Gastrocnemius medialis (tissue), 4 donors: ENCODE results near the gene APBA3. TPM values are rescaled to one million over a fixed set of nuclear protein-coding genes. Genes with fewer than 3 reads are reported as not detected.

Experiments
- ATAC-seq, 2 donors: fragments of 150-250 bp; one replicate each; pipeline ENCODE4 v1.9.1; 2016
- DNase-seq, 2 donors: peaks; one replicate each; pipeline ENCODE4 v3.0.0-alpha.2; 2019
- H3K27ac ChIP-seq, 4 donors: fragments of 200-600 bp; sonication (generic); 1 replicate in 1 of 4; 2 replicates in 3 of 4; pipeline ENCODE4 v1.5.1; 2016 to 2018; ENCODE audit warnings: mild to moderate bottlenecking in 2 of 4, moderate library complexity in 1 of 4
- H3K27me3 ChIP-seq, 3 donors: fragments of 200-600 bp; sonication (generic) in 2 of 3; 1 replicate in 1 of 3; 2 replicates in 2 of 3; pipeline versions ENCODE4 v1.5.1 to v1.6.0; 2016 to 2019; ENCODE audit warnings: mild to moderate bottlenecking in 1 of 3, moderate library complexity in 1 of 3
- H3K36me3 ChIP-seq, 2 donors: fragments of 200-600 bp; sonication (generic) in 1 of 2; one replicate each; pipeline ENCODE4 v1.5.1; 2017 to 2018
- H3K4me1 ChIP-seq, 2 donors: fragments of 200-600 bp; sonication (generic) in 1 of 2; one replicate each; pipeline ENCODE4 v1.5.1; 2016 to 2017; ENCODE audit warnings: mild to moderate bottlenecking in 2 of 2
- H3K4me3 ChIP-seq, 4 donors: fragments of 200-600 bp; sonication (generic) in 3 of 4; 1 replicate in 1 of 4; 2 replicates in 3 of 4; pipeline ENCODE4 v1.5.1; 2016 to 2019; ENCODE audit warnings: mild to moderate bottlenecking in 2 of 4
- H3K9me3 ChIP-seq, 3 donors: fragments of 200-600 bp; sonication (generic) in 2 of 3; 1 replicate in 1 of 3; 2 replicates in 2 of 3; pipeline ENCODE4 v1.5.1; 2016 to 2019
- POLR2A ChIP-seq, 2 donors: fragments of 450-650 bp; IDR thresholded peaks; one replicate each; pipeline ENCODE4 v1.6.1; 2017; ENCODE audit warnings: antibody characterized with exemption in 2 of 2, mild to moderate bottlenecking in 2 of 2, moderate library complexity in 2 of 2
- in situ Hi-C, 4 donors: fragments of 200-750 bp; cut with MboI; loops; one replicate each; pipeline versions ENCODE4 v1.15.0 to v1.8.0; 2017; ENCODE audit warnings: low sequenced_read_pairs in 4 of 4
- intact Hi-C: fragments of 100-400 bp; cut with DNase I; formaldehyde crosslinking; loops from one replicate; pipeline ENCODE4 v1.15.1; 2023; ENCODE audit warnings: low total_unique reads
- total RNA-seq, 4 donors: library from RNA; depleted of rRNA; stranded (reverse); fragments of >200 nt; gene quantifications; one replicate each; pipeline versions ENCODE4 v1.1.0 to v1.2.3, GENCODE V29; 2016
- TF ChIP-seq, protein P1 (sequence below), 5 experiments: fragments of 450-650 bp in 3 of 5; fragments of 200-600 bp in 2 of 5; sonication (generic) in 2 of 5; IDR thresholded peaks in 4 of 5; conservative IDR thresholded peaks in 1 of 5; 1 replicate in 4 of 5; 2 replicates in 1 of 5; pipeline ENCODE4 v1.5.1; 2016 to 2019; ENCODE audit warnings: antibody characterized with exemption in 5 of 5, mild to moderate bottlenecking in 3 of 5, moderate library complexity in 3 of 5

Gene APBA3
- total RNA-seq, 4 donors from 2014 or later: 14.0 to 29.6 (median 27.4) TPM

DNA sequence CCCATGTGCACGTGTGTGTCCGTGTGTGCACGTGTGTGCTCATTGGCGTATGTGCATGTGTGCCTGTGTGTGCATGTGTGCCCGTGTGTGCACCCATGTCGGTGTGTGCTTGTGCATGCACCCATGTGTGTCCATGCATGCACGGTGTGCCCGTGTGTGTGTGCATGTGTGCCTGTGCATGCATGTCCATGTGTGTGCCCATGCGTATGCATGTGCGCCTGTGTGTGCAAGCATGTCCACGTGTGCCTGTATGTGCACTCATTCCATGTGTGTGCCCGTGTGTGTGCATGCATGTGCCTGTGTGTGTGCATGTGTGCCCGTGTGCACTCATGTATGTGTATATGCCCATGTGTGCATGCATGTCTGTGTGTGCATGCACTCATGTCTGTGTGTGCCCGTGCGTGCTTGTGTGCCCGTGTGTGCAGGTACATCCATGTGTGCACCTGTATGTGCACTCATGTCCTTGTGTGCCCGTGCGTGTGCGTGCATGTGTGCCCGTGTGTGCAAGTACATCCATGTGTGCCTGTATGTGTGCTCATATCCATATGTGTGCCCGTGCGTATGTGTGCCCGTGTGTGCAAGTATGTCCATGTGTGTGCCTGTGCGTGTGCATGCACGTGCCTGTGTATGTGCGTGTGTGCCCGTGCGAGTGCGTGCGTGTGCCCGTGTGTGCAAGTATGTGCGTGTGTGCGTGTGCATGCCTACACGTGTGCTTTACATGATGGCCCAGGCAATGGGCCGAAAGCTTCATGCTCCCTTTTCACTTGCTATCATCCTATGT, 46.3 kb upstream of the APBA3 start:
- in situ Hi-C loops (no loop called here), intact Hi-C loops (no loop called here)
- Histone ChIP-seq H3K4me3 (no peak overlapping the region), H3K9me3 (no peaks in the 10 kb centered on the region), H3K36me3 (no peaks in the 10 kb centered on the region), H3K27me3 (peaks cover 17 to 39% (median 35%) of the 10 kb centered on the region in 3 donors), H3K4me1 (no peaks in the 10 kb centered on the region), H3K27ac (no peak overlapping the region)
- TF ChIP-seq, protein P1, sequence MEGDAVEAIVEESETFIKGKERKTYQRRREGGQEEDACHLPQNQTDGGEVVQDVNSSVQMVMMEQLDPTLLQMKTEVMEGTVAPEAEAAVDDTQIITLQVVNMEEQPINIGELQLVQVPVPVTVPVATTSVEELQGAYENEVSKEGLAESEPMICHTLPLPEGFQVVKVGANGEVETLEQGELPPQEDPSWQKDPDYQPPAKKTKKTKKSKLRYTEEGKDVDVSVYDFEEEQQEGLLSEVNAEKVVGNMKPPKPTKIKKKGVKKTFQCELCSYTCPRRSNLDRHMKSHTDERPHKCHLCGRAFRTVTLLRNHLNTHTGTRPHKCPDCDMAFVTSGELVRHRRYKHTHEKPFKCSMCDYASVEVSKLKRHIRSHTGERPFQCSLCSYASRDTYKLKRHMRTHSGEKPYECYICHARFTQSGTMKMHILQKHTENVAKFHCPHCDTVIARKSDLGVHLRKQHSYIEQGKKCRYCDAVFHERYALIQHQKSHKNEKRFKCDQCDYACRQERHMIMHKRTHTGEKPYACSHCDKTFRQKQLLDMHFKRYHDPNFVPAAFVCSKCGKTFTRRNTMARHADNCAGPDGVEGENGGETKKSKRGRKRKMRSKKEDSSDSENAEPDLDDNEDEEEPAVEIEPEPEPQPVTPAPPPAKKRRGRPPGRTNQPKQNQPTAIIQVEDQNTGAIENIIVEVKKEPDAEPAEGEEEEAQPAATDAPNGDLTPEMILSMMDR (IDR thresholded peaks at IDR 0.05 in 4 of 5, conservative IDR thresholded peaks at IDR 0.05 in 1 of 5): no peak
- no peak for TF ChIP-seq POLR2A (IDR thresholded peaks at IDR 0.05)
- DNase-seq: no peak
- ATAC-seq: no peak

- Histone ChIP-seq H3K4me1 (no peaks in the 10 kb centered on the region), H3K4me3 (no peak overlapping the region), H3K9me3 (no peaks in the 10 kb centered on the region), H3K27me3 (peaks cover 21 to 41% (median 39%) of the 10 kb centered on the region in 3 donors), H3K27ac (no peak overlapping the region), H3K36me3 (no peaks in the 10 kb centered on the region)
- no peak for DNase-seq
- TF ChIP-seq, protein P1 (IDR thresholded peaks at IDR 0.05 in 4 of 5, conservative IDR thresholded peaks at IDR 0.05 in 1 of 5): no peak
- no peak for TF ChIP-seq POLR2A (IDR thresholded peaks at IDR 0.05)
- ATAC-seq: no peak
- in situ Hi-C loops: no loop called here
- intact Hi-C loops: no loop called here
Measured at GRCh38 chr19:3807131-3807480, 45.6 kb upstream of the APBA3 start.

DNA sequence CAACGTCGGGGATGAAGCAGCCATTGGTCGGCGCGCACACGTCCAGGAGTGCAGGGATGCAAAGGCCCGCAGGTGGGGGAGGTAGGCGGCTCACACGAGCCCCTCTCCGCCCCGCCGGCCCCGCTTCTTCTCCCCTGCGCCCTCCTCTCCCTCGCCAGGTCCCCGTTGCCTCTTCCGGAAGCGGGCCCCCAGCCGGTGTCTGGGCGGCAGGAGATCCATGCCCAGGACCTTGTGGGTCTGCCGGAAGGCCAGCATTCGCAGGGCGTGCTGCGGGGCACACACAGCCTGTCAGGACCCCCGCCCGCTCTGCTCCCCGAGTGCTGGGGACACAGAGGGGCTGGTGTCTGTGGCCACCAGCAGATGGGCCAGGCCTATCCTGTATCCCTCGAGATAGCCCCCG, 44.4 kb upstream of the APBA3 start:
- TF ChIP-seq, protein P1 (IDR thresholded peaks at IDR 0.05 in 4 of 5, conservative IDR thresholded peaks at IDR 0.05 in 1 of 5): no peak
- H3K27ac ChIP-seq: no peak overlapping the region
- no peak overlapping the region for H3K4me3 ChIP-seq
- H3K9me3 ChIP-seq: no peaks in the 10 kb centered on the region
- peaks cover 0 to 3% of the 10 kb centered on the region in 2 donors for H3K4me1 ChIP-seq
- ATAC-seq (no peak), DNase-seq (no peak)
- H3K27me3 ChIP-seq: peaks cover 28 to 45% (median 44%) of the 10 kb centered on the region in 3 donors
- H3K36me3 ChIP-seq: no peaks in the 10 kb centered on the region
- in situ Hi-C loops (no loop called here), intact Hi-C loops (no loop called here)

DNA sequence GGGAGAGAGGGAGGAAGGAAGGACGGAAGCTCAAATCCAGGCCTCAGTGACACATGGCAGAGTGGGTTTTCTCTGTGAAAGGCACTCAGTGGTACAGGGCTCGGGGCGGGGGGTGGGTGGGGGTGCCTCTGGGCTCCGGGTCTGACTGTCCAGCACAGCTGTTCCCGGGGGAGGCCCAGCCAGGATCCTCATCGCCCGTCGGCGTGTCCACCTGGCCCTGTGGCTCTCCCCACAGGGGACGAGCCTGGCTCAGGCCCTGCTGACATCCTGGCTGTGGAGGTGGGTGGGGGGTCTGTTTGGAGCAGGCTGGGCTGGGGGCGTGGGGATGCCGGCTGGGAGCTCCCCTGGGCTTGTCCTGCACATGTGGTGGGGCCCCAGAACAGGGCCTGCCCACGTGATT, 42.9 kb upstream of the APBA3 start:
- intact Hi-C loops (no loop called here), in situ Hi-C loops (no loop called here)
- Histone ChIP-seq H3K36me3 (no peaks in the 10 kb centered on the region), H3K9me3 (no peaks in the 10 kb centered on the region), H3K4me1 (peaks cover 0 to 3% of the 10 kb centered on the region in 2 donors), H3K27ac (no peak overlapping the region), H3K4me3 (no peak overlapping the region), H3K27me3 (peaks cover 39 to 55% (median 52%) of the 10 kb centered on the region in 3 donors)
- TF ChIP-seq, protein P1 (IDR thresholded peaks at IDR 0.05 in 4 of 5, conservative IDR thresholded peaks at IDR 0.05 in 1 of 5): no peak
- no peak for TF ChIP-seq POLR2A (IDR thresholded peaks at IDR 0.05)
- ATAC-seq: no peak
- DNase-seq: no peak
